Midbrain (tissue), 1 donor: ENCODE measurements around the gene EFCC1.

Source experiments
- DNase-seq: peaks from one replicate; lab custom pipeline; 2025; lab: John Stamatoyannopoulos, UW

Gene EFCC1

GRCh38 chr3:129014793-129015345 is 13.8 kb downstream of the EFCC1 start:
- DNase-seq: no peak

GRCh38 chr3:129015388-129016105 is 14.4 kb downstream of the EFCC1 start:
- no peak for DNase-seq

GRCh38 chr3:129016356-129016719 is 15.2 kb downstream of the EFCC1 start:
- DNase-seq: no peak

GRCh38 chr3:129016720-129017483 is 15.8 kb downstream of the EFCC1 start:
- DNase-seq: no peak

GRCh38 chr3:129017484-129017899 is 16.4 kb downstream of the EFCC1 start:
- DNase-seq: no peak

GRCh38 chr3:129018271-129018670 is 17.2 kb downstream of the EFCC1 start:
- DNase-seq: no peak

GRCh38 chr3:129018751-129019150 is 17.6 kb downstream of the EFCC1 start:
- DNase-seq: no peak

- DNase-seq: no peak
Measured at GRCh38 chr3:129019266-129019665, 18.2 kb downstream of the EFCC1 start.

- DNase-seq: no peak
Measured at GRCh38 chr3:129020691-129021090, 19.6 kb downstream of the EFCC1 start.

- no peak for DNase-seq
Measured at GRCh38 chr3:129021140-129021551, 20.0 kb downstream of the EFCC1 start.

- DNase-seq: no peak
Measured at GRCh38 chr3:129022114-129023007, 21.3 kb downstream of the EFCC1 start.

- DNase-seq: no peak
Measured at GRCh38 chr3:129023008-129023358, 21.9 kb downstream of the EFCC1 start.

GRCh38 chr3:129023909-129024308 is 22.8 kb downstream of the EFCC1 start:
- DNase-seq: no peak

GRCh38 chr3:129025108-129025507 is 24.0 kb downstream of the EFCC1 start:
- DNase-seq: no peak

- DNase-seq: no peak
Measured at GRCh38 chr3:129025691-129026435, 24.8 kb downstream of the EFCC1 start.

GRCh38 chr3:129026728-129027543 is 25.8 kb downstream of the EFCC1 start:
- DNase-seq: peak; percentile 82

- DNase-seq: no peak
Measured at GRCh38 chr3:129027544-129027880, 26.4 kb downstream of the EFCC1 start.

GRCh38 chr3:129028866-129029265 is 27.8 kb downstream of the EFCC1 start:
- no peak for DNase-seq

GRCh38 chr3:129030611-129031010 is 29.5 kb downstream of the EFCC1 start:
- DNase-seq: no peak

- no peak for DNase-seq
Measured at GRCh38 chr3:129031476-129032215, 30.5 kb downstream of the EFCC1 start.
